IPS DF 6.9 (cell line): ENCODE results near the gene HOXC9.

Source experiments
- DNase-seq: peaks from one replicate; pipeline ENCODE4 v3.0.0-alpha.2; 2013; ENCODE audit warnings: low read depth, low spot score
- H3K27ac ChIP-seq: one replicate; pipeline ENCODE4 v1.5.1; 2013; ENCODE audit warnings: low read length, control low read depth
- H3K27me3 ChIP-seq: 2 replicates; pipeline ENCODE4 v1.6.1; 2013; ENCODE audit warnings: mild to moderate bottlenecking, low read length; ENCODE audit not compliant: control insufficient read depth, insufficient read depth
- H3K36me3 ChIP-seq: 2 replicates; pipeline ENCODE4 v1.6.1; 2013; ENCODE audit warnings: low read length; ENCODE audit not compliant: control insufficient read depth, insufficient read depth
- H3K4me1 ChIP-seq: 2 replicates; pipeline ENCODE4 v1.6.1; 2013; ENCODE audit warnings: low read length; ENCODE audit not compliant: control insufficient read depth, insufficient read depth
- H3K4me3 ChIP-seq: 2 replicates; pipeline ENCODE4 v1.5.1; 2013; ENCODE audit warnings: mild to moderate bottlenecking, low read length
- H3K9me3 ChIP-seq: 2 replicates; pipeline ENCODE4 v1.6.1; 2013; ENCODE audit warnings: low read length, inconsistent platforms; ENCODE audit not compliant: control insufficient read depth, insufficient read depth
- WGBS: extraction: QIAGEN DNeasy Blood & Tissue Kit; methylation state at CpG from one replicate; pipeline ENCODE4 v1.1.7; 2013; ENCODE audit warnings: mixed read lengths, missing lambda C conversion rate; ENCODE audit not compliant: insufficient read length, insufficient coverage; 5-methylcytosine and 5-hydroxymethylcytosine counted together

The HOXC9 gene

DNA sequence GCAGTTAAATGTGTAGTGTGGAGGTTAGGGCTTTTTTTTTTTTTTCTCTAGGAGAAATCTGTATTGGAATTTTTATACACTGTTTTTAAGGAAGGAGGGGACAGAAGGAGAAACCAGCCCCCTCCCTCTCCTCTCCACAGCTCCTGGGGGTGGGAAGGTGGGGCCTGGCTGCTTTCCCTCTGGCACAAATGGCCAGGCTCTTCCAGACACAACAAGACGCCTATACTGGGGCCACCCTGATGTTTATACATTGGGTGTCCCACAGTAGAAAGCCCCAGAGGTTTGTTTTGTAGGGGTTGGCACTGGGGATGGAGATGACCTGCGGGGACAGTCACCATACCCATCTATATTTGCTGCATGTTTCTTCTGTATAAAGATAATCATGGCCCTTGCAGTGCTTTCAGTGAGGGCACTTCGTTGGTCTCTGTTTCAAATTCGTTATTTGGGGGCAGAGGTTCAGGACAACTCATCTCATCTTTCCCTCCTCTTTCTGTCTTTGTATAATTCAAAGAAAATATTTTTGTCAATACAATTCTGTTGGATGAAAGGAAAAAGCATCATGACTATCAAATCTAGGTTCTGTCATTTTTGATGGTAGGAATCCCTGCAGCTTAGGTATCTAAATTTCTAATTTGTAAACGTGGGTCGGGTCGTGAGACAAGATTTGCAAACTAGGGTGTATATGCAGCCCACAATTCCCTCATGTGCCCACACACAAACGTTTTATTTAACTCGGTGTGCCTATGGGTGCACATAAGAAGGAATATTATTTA is 23.0 kb upstream of the HOXC9 start:
- no CpG with 5 or more reads among the region's 9 CpGs for WGBS
- Histone ChIP-seq H3K4me3 (no peak overlapping the region), H3K36me3 (no peaks in the 10 kb centered on the region), H3K9me3 (no peaks in the 10 kb centered on the region), H3K27me3 (peaks cover 97% of the 10 kb centered on the region), H3K4me1 (no peaks in the 10 kb centered on the region; the same call in none of the 2 replicates), H3K27ac (no peak overlapping the region)
- DNase-seq: no peak

DNA sequence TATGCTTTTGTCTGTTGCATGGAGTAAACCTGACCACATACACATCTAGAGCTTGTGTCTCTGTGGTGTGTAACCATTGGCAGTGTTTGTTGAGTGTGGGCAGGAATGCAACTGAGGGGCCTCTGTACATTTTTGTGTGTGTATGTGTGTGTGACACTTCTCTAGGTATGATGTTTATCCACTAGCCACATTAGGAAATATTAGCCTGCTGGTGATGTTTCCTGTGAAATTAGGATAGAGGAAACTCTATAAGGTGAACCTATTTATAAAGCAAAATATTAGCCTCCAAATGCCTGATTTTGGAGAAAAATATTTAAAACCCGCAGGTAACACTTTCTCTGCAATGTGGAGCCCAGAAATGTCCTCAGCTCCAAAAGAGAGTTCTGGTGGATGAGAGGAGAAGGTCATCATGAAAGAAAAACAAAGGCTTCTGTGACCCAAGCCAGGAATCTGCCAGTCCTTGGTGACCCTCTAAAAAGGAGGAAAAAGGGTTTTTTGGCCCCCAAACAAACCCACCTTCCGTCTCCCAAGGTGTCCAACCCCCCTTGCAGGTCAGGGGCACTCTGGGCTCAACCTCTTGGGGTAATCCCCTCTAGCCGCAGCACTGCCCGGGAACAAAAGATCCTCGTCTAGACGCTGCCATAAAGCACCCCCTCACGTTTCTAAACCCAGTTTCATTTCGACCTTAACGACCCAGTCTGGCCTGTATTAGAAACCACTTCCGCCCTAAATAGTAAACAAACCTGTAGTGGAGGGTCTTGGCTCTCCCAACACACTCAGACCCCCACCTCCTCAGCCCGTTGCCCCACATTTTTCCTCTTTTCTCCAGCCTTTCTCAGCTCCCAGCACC is 22.1 kb upstream of the HOXC9 start:
- no peak for DNase-seq
- Histone ChIP-seq H3K27ac (no peak overlapping the region), H3K27me3 (peaks cover 97% of the 10 kb centered on the region), H3K4me3 (no peak overlapping the region), H3K9me3 (no peaks in the 10 kb centered on the region), H3K4me1 (no peaks in the 10 kb centered on the region; the same call in none of the 2 replicates), H3K36me3 (no peaks in the 10 kb centered on the region)
- no CpG with 5 or more reads among the region's 11 CpGs for WGBS

DNA sequence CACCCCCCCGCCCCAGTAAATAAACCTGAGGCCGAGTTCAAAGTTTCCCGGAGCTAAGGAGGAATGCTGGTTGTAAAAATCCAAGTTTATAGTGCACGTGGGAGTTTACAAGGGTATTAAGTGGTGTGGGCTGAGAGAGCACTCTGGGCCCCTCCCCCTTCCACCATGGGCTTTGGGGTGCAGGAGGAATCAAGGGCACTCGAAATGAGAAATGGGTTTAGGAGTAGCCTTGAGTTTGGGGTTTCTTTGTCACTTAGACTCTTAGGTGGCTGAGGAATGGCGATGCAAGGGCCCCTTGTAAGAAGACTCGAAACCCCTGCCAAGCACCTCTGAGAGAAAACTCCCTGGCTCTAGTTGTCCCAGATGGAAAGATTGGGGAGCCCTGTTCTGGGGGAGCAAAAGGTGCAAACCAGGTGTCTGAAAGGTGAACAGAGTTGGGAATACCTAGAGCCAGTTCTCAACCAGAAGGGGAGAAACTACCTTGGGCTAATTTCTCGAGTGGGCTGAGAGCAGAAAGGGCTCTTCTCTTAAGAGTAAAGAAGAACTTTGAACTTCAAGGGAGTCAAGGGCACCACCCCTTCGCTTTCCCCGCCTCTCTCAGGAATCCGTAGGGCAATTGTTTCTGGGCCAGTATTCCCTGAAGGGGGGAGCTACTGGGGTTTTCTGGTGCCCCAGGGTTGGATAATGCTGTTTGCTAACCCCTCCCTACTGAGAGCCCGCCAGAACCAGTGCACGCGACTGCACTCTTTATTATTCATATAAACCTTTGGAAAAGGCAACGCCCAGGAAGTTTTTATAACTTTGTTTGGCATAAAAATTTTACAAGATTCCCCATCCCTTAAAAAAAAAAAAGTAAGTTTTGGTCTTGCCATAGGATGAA is 21.2 kb upstream of the HOXC9 start:
- Histone ChIP-seq H3K27ac (no peak overlapping the region), H3K4me1 (no peaks in the 10 kb centered on the region; the same call in none of the 2 replicates), H3K4me3 (no peak overlapping the region), H3K9me3 (no peaks in the 10 kb centered on the region), H3K27me3 (peaks cover 97% of the 10 kb centered on the region), H3K36me3 (no peaks in the 10 kb centered on the region)
- no peak for DNase-seq
- WGBS: no CpG with 5 or more reads among the region's 15 CpGs

DNA sequence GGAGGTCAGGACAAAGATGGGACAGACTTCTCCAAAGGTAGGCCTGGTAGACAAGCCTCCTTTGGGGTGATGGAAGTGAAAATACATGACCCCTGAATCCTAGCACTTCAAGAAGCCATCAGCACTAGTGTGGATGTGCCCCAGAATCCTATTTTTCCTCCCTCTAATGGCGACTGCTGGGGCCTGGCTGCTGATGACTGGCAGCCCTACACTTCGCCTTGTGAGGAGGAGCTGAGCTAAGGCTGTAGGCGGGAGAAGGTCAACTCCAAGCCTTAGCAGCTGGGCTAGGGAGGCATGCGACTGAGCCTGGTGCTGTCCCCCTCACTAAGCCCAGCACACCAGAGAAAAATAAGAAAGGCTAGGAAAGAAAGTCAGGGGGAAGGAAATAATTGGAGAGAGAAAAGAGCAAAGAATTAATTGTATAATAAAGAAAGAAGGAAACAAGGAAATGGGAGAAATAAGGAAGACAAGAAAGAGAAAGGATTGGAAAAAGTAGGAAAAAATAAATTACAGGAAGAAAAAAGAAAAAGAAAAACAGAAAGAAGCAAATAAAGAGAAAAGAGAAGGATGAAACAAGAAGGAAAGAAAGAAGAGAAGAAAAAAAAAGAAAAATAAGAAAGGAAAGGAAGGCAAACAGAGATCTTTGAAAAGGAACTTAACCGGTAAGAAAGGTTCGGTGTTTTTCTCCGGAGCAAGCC is 19.7 kb upstream of the HOXC9 start:
- no CpG with 5 or more reads among the region's 7 CpGs for WGBS

DNA sequence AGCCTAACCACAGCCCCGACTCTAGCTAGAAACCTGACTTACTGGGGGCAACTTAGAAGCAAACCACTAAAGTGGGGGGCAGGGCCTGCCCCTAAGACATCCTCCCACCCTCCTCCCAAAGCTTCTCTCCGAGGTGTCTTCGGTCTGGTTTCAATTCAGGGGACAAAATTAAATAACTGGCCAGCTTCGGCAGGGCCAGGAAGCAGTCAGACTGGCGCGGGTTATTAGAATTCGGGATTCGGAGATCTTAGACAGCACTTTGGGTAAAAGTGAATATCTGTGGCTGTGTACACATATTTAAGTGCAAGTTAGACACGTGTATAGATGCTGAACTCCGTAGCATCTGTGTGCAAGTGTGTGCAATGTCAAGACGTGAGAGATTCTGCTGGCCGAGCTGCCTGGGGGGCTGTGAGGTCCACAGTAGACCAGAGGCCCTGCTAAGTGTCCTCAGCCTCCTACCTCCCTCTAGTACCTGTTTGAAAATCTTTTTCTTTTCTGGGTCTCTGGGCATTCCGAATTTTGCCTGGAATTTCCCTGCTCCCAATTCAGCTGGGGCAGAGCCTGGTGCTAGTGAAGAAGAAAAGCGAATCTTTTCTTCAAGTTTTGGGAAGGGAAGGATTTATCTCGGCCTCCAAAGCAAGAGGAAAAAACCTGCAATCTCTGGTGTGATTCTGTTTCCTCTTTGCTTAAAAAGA is 19.0 kb upstream of the HOXC9 start:
- H3K27ac ChIP-seq: no peak overlapping the region
- peaks cover under 1% of the 10 kb centered on the region for H3K4me1 ChIP-seq
- no peak overlapping the region for H3K4me3 ChIP-seq
- WGBS: no CpG with 5 or more reads among the region's 15 CpGs
- no peaks in the 10 kb centered on the region; the same call in 1 of the 2 replicates for H3K36me3 ChIP-seq
- DNase-seq: no peak
- H3K9me3 ChIP-seq: no peaks in the 10 kb centered on the region
- H3K27me3 ChIP-seq: peaks cover 93% of the 10 kb centered on the region

More for the DNA sequence above, 19.7 kb upstream of the HOXC9 start:
- no peaks in the 10 kb centered on the region for H3K9me3 ChIP-seq
- no peak for DNase-seq
- H3K27ac ChIP-seq: no peak overlapping the region
- peaks cover 93% of the 10 kb centered on the region for H3K27me3 ChIP-seq
- H3K4me3 ChIP-seq: no peak overlapping the region
- no peaks in the 10 kb centered on the region for H3K36me3 ChIP-seq
- H3K4me1 ChIP-seq: no peaks in the 10 kb centered on the region

DNA sequence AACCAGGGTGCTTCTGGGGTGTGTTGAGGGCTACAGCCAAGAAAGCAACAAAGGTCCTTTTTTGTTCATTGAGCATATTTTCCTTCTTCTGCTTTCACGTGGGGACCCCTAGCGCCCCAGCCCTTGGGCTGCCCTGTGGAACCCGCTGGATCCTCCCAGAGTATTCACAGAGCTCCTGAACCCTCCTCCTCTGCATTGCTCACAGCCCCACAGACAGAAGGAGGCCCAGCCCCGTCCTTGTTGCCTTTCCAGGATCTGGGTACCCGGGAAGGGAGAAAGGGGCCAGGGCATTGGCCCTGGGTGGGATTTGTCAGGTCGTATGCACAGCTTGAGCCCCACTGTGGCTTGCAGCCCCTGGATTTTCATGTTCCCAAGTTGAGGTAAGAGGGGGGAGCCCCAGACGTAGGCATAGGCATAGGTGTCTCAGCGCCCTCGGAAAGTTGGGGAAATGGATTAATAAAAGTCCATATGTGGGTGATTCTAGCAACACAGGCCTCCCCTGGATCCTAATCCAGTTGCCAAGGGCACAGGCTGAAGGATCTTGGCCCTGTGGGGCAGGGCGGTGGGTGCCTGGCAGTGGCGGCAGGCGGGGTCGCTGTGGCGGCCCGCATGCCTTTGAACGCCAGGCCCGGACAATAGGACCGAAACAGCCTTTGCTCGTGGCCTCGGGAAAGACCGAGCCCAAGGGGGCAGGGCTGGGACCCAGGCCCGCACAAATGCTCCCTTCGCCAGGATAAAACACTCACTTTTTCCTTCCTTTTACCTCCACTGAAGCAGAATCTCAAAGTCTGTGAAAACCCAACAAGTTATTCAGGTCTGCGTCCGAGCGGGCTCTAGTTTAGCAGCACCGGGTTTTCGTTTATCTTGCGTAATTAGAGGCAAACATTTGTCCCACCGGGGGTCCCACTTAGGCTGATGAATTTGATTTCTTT is 18.1 kb upstream of the HOXC9 start:
- Histone ChIP-seq H3K4me1 (peaks cover 3% of the 10 kb centered on the region), H3K36me3 (no peaks in the 10 kb centered on the region; the same call in 1 of the 2 replicates), H3K27me3 (peaks cover 93% of the 10 kb centered on the region), H3K9me3 (no peaks in the 10 kb centered on the region), H3K27ac (no peak overlapping the region), H3K4me3 (no peak overlapping the region)
- DNase-seq: no peak
- WGBS: no CpG with 5 or more reads among the region's 30 CpGs

DNA sequence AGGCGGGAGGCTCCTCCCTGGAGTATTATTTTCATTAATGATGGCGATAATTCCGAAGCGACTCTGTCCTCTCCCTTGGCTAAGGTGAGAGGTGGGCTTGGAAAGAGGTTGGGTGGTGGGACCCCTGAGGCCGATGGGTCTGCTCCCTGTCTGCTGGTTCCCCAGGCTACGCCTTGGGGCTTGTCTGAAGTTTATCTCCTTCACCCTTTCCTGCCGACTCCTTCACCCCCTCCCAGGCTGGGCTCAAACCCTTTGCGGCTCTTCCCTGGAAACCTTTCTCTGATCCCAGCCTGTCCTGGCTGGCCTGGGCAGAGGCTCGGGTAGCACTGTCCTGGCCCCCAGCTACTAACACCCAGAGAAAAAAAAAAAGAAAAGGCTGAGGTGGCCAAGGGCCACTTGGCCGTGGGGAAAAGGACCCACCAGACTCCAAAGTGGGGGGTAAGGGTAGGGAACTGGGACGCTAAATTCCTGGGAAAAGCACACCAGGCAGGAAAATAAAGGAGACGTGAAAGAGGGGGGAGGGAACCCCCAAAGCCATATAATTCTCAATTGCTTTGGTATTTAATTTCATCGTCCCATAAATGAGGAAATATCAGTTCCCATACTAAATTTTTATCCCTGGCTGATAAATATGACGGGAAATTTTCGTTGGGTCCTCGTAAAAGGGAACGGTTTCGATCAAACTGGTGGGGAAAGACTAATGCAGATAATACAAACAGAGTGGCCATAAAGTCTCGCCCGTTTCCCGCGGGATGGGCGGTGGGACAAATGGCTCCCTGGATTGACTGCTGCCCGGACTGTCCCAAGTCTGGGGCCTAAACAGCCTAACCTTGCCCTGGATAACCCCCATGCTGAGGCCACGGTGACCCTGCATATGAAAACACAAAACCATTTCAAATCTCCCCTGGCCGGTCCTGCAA is 17.1 kb upstream of the HOXC9 start:
- peaks cover 93% of the 10 kb centered on the region for H3K27me3 ChIP-seq
- no peaks in the 10 kb centered on the region; the same call in 1 of the 2 replicates for H3K36me3 ChIP-seq
- DNase-seq: no peak
- H3K9me3 ChIP-seq: no peaks in the 10 kb centered on the region
- H3K4me1 ChIP-seq: peaks cover 3% of the 10 kb centered on the region
- no CpG with 5 or more reads among the region's 26 CpGs for WGBS
- H3K27ac ChIP-seq: no peak overlapping the region
- no peak overlapping the region for H3K4me3 ChIP-seq

DNA sequence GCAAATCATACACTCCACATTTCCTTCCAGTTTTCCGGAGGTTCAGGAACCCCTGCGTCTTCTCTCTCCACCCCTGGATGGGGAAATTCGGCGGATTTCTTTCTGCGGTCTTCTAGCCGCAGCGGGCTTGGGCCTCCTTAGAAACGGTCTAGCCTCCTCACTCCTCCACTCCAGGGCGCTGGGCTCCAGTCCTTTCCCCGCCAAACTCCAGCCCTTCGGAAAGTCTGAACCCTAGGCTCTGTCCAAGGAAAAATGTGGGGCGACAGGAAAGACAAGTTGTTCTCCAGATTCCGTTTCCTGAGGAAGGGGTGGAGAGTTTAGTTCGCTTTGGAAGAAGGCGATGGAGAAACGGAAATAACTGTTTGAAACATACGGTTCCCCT is 16.4 kb upstream of the HOXC9 start:
- no peaks in the 10 kb centered on the region; the same call in 1 of the 2 replicates for H3K36me3 ChIP-seq
- no peak for DNase-seq
- no peak overlapping the region for H3K27ac ChIP-seq
- H3K9me3 ChIP-seq: no peaks in the 10 kb centered on the region
- peaks cover 3% of the 10 kb centered on the region for H3K4me1 ChIP-seq
- no CpG with 5 or more reads among the region's 17 CpGs for WGBS
- H3K4me3 ChIP-seq: no peak overlapping the region
- peaks cover 94% of the 10 kb centered on the region for H3K27me3 ChIP-seq
